HAP-1 (cell line): ENCODE data around the gene SOX15.

Source experiments
- DNase-seq, 2 experiments: peaks; one replicate each; pipeline ENCODE4 v3.0.0-alpha.2; 2016 to 2020; ENCODE audit warnings: low spot score in 2 of 2
- H3K27me3 ChIP-seq: fragments of 250-450 bp; sonication (Bioruptor Pico); 2 replicates; pipeline ENCODE4 v1.5.1; 2020; ENCODE audit warnings: low read depth, mild to moderate bottlenecking, moderate library complexity
- H3K36me3 ChIP-seq: fragments of 250-450 bp; sonication (Bioruptor Pico); replicated peaks from 2 replicates; pipeline ENCODE4 v1.5.1; 2020; ENCODE audit warnings: mild to moderate bottlenecking
- H3K4me1 ChIP-seq: fragments of 250-450 bp; sonication (Bioruptor Pico); 2 replicates; pipeline ENCODE4 v1.5.1; 2020; ENCODE audit warnings: mild to moderate bottlenecking
- H3K4me3 ChIP-seq: fragments of 250-450 bp; sonication (Bioruptor Pico); 2 replicates; pipeline ENCODE4 v1.5.1; 2020; ENCODE audit warnings: mild to moderate bottlenecking, moderate library complexity
- H3K9me3 ChIP-seq: fragments of 250-450 bp; sonication (Bioruptor Pico); 2 replicates; pipeline ENCODE4 v1.5.1; 2020; ENCODE audit warnings: mild to moderate bottlenecking, moderate library complexity
- in situ Hi-C: fragments of 300-500 bp; cut with MboI; formaldehyde crosslinking; loops from 3 replicates; pipeline ENCODE4 v1.14.3; 2020; ENCODE audit warnings: low sequenced_read_pairs, inconsistent platforms, mixed read lengths

SOX15 gene

DNA sequence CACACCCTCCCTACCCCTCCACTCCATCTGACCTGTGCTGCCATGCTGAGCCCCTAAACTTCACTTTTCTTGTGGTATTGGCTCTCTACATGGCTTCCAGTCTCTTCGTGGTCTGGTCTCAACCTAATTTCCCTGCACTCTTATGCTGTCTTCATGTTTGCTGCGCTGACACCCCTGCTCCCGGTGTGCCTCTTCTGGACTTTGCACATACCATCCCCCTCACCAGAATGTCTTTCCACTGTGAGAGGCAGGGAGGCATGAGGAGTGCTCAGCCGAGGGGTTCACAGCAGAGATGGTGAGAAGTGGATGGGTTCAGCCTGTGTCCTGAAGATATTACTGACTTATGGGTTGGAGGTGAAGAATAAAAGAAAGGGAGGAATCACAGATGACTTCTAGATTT lies 38.5 kb downstream of the SOX15 start:
- Histone ChIP-seq H3K4me1 (peaks cover 8% of the 10 kb centered on the region), H3K36me3 (no peaks in the 10 kb centered on the region), H3K9me3 (no peaks in the 10 kb centered on the region), H3K4me3 (no peak overlapping the region), H3K27me3 (no peaks in the 10 kb centered on the region)
- no peak for DNase-seq
- in situ Hi-C loops: no loop called here

DNA sequence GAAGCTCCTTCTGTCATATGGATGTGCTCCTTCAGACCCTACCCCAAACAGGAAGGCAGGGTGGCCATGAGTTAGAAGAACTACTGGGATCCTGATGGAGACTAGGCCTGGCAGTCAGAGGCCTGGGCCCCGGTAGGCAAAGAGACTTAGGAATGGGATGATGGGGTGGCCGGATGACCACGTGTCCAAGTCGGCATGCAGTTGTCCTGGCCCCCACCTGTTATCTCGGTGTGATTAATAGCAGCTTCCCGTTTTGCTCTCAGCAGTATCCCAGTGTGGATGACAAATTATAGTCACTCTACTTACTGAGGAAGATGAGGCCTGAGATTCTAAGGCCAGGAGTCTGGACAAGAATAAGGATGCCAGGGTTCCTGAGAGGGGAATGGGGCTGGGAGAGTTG lies 39.5 kb downstream of the SOX15 start:
- Histone ChIP-seq H3K9me3 (no peaks in the 10 kb centered on the region), H3K4me1 (peaks cover 8% of the 10 kb centered on the region), H3K36me3 (no peaks in the 10 kb centered on the region), H3K27me3 (no peaks in the 10 kb centered on the region), H3K4me3 (no peak overlapping the region)
- in situ Hi-C loops: no loop called here
- no peak for DNase-seq

DNA sequence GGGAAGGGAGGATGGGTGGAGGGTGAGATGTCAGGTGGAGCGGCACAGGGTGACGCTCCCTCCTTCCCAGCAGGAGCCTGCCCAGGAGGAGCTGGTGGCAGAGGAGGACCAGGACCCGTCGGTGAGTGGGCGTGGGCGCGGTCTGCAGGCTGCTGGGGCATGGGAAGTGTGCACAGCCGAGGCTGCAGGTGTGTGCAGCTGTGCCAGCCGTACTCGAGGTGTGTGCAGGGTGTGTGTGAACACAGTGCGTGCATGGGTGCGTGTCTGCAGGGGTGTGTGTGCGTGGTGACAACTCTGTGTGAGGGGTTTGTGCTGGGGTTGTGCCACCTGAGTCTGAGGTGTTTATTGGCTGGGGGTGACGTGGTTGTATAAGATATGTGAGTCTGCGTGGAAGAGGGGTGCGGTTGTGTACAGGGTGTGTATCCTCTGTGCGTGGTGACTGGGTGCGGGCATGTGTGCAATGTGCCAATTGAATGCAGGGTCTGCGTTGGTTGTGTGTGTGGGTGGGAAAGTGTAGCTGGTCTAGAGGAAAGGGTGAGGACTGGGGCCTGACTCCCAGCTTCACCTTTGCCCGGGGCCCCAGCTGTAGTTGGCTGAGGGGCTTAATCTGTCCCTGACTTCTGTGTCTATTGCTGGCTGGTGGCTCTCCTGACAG lies 40.4 kb downstream of the SOX15 start:
- Histone ChIP-seq H3K4me3 (peak overlapping the region; percentile 37), H3K4me1 (peaks cover 8% of the 10 kb centered on the region), H3K9me3 (no peaks in the 10 kb centered on the region), H3K27me3 (no peaks in the 10 kb centered on the region), H3K36me3 (no peaks in the 10 kb centered on the region)
- in situ Hi-C loops: no loop called here
- DNase-seq: no peak

DNA sequence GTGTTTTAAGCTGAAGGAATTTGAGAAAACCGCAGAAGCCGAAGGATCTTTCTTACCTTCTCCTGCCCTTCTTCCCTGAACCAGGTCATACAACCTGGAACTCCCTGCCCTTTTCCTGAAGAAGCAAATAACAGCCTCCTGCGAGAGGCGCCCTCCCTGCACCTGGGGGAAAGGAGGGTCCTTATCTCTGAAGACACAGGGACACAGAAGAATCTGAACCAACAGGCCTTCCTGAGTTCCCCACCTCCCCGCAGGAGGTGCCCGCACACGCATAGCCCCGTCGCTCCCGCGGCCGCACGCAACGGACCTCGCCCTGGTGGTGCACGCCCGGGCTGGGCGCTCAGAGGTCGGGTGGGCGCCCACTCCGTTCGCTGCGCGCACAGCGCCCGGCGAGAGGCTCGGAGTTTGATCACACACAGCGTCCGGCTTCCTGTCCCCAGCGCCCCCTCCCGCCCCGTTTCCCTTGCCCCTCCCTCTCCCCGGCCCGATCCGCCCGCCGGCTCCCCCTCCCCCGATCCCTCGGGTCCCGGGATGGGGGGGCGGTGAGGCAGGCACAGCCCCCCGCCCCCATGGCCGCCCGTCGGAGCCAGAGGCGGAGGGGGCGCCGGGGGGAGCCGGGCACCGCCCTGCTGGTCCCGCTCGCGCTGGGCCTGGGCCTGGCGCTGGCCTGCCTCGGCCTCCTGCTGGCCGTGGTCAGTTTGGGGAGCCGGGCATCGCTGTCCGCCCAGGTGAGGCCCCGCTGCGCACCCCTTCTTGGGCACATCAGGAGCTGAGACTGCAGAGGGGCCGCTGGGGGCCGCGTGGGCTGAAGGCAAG lies 41.1 kb downstream of the SOX15 start, which contains the start of gene TNFSF12:
Gene TNFSF12 (plus strand): TSS at position 474 of the 816 bp plus-strand sequence. CDS start 96 bp downstream, at position 570.
- in situ Hi-C loops: no loop called here
- DNase-seq: peak in 1 of 2 experiments; percentile 76
- Histone ChIP-seq H3K4me3 (peak within 1 kb of the TSS; percentile 37), H3K36me3 (no peaks in the 10 kb centered on the region), H3K27me3 (no peaks in the 10 kb centered on the region), H3K9me3 (no peaks in the 10 kb centered on the region), H3K4me1 (peaks cover 8% of the 10 kb centered on the region)

DNA sequence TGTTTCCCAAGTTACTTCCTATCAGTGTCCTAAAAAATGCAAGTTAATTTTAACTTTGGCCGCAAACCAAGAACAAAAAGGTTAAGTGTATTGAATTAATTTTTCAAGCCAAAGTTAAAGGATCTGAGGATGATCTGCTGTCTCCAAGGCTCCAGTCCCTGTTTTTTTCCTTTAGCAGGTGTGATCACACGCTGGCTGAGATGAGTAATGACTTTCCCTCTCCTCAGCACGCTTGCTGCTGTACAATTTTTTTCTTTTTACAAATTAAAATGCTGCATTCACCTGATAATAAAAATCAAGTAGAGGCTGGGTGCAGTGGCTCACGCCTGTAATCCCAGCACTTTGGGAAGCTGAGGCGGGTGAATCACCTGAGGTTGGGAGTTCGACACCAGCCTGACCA lies 45.0 kb downstream of the SOX15 start:
- Histone ChIP-seq H3K9me3 (no peaks in the 10 kb centered on the region), H3K27me3 (no peaks in the 10 kb centered on the region), H3K36me3 (no peaks in the 10 kb centered on the region), H3K4me1 (peaks cover 8% of the 10 kb centered on the region), H3K4me3 (no peak overlapping the region)
- no peak for DNase-seq
- in situ Hi-C loops: no loop called here

GRCh38 chr17:7541074-7541621 lies 48.7 kb downstream of the SOX15 start:
- Histone ChIP-seq H3K4me3 (no peak overlapping the region), H3K27me3 (no peaks in the 10 kb centered on the region), H3K4me1 (peaks cover 10% of the 10 kb centered on the region), H3K36me3 (no peaks in the 10 kb centered on the region), H3K9me3 (peaks cover 10% of the 10 kb centered on the region)
- in situ Hi-C loops: no loop called here
- DNase-seq: no peak

- H3K4me1 ChIP-seq: peaks cover 10% of the 10 kb centered on the region
- H3K9me3 ChIP-seq: peaks cover 10% of the 10 kb centered on the region
- in situ Hi-C loops: no loop called here
- no peak overlapping the region for H3K4me3 ChIP-seq
- H3K27me3 ChIP-seq: no peaks in the 10 kb centered on the region
- peak in 1 of 2 experiments; percentile 59 for DNase-seq
- no peaks in the 10 kb centered on the region for H3K36me3 ChIP-seq
These were observed 50.9 kb downstream of the SOX15 start for GRCh38 chr17:7538891-7539545.
